PC-3 (cell line): ENCODE data around the gene AHNAK.

Experiments
- CTCF ChIP-seq: fragments of 300-600 bp; sonication (generic); conservative IDR thresholded peaks from 2 replicates; pipeline ENCODE4 v1.5.1; 2017; ENCODE audit warnings: antibody characterized with exemption, low read depth, mild to moderate bottlenecking, low read length
- EZH2 ChIP-seq: fragments of 300-600 bp; sonication (generic); IDR thresholded peaks from one replicate; pipeline ENCODE4 v1.6.1; 2017; ENCODE audit warnings: antibody characterized with exemption, mild to moderate bottlenecking, low read length; ENCODE audit not compliant: unreplicated experiment
- EZH2phosphoT487 ChIP-seq: fragments of 300-600 bp; sonication (generic); IDR thresholded peaks from 2 replicates; pipeline ENCODE4 v1.6.1; 2018; ENCODE audit warnings: mild to moderate bottlenecking, antibody characterized with exemption, low read length, borderline replicate concordance

GRCh38 chr11:62471603-62472002, 75.0 kb downstream of the AHNAK start:
- TF ChIP-seq CTCF (no peak), EZH2phosphoT487 (no peak), EZH2 (no peak)
